Tibial nerve (tissue), 4 donors: ENCODE measurements around the gene CLDN34.

Experiments used
- EP300 ChIP-seq, 2 donors: sonication (generic); formaldehyde crosslinking; IDR thresholded peaks; one replicate each; pipeline ENCODE4 v1.6.1; 2017; ENCODE audit warnings: antibody characterized with exemption in 2 of 2, mild to moderate bottlenecking in 1 of 2
- TF ChIP-seq, protein P1 (sequence below), 5 experiments: fragments of 200-600 bp in 3 of 5; fragments of 450-650 bp in 2 of 5; sonication (generic) in 3 of 5; IDR thresholded peaks; one replicate each; pipeline ENCODE4 v1.5.1; 2016 to 2019; ENCODE audit warnings: antibody characterized with exemption in 5 of 5, mild to moderate bottlenecking in 3 of 5, moderate library complexity in 2 of 5

DNA sequence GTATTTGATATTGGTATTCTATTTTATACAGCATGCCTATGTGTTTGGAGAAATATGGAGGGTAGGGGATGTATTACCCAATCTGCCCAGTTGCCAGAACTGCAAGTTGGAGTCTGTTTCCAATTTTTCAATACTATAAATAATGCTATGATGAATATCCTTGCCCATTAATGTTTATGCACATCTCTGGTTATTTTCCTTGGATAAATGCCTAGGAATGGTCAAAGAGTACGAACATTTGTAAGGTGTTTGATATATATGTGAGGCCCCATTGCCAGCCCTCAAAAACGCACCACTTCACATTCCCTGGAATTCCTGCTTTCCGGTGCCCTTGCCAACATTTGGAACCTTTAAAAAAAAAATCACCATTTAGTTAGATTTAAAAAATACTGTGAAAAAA, 34.3 kb downstream of the CLDN34 start:
- TF ChIP-seq, protein P1, sequence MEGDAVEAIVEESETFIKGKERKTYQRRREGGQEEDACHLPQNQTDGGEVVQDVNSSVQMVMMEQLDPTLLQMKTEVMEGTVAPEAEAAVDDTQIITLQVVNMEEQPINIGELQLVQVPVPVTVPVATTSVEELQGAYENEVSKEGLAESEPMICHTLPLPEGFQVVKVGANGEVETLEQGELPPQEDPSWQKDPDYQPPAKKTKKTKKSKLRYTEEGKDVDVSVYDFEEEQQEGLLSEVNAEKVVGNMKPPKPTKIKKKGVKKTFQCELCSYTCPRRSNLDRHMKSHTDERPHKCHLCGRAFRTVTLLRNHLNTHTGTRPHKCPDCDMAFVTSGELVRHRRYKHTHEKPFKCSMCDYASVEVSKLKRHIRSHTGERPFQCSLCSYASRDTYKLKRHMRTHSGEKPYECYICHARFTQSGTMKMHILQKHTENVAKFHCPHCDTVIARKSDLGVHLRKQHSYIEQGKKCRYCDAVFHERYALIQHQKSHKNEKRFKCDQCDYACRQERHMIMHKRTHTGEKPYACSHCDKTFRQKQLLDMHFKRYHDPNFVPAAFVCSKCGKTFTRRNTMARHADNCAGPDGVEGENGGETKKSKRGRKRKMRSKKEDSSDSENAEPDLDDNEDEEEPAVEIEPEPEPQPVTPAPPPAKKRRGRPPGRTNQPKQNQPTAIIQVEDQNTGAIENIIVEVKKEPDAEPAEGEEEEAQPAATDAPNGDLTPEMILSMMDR (IDR thresholded peaks at IDR 0.05): no peak
- TF ChIP-seq EP300 (IDR thresholded peaks at IDR 0.05): no peak
